ENCODE results near the gene PHLDA1. TPM values are rescaled to one million over a fixed set of nuclear protein-coding genes. Genes with fewer than 3 reads are reported as not detected.
"Not testable (repeated sequence)": the region's sequence is repeated elsewhere in the genome, so short reads cannot be mapped to it uniquely, and the experiment has no call there.

The PHLDA1 gene
- total RNA-seq, 1 experiment from 2014 or later: 11.3 TPM

- H3K79me2 ChIP-seq (ENCODE audit: low read length); H3K9ac ChIP-seq (ENCODE audit: low read length); H3K27ac ChIP-seq (ENCODE audit: low read length); H3K36me3 ChIP-seq (ENCODE audit: insufficient read depth, low read length); H3K4me1 ChIP-seq (ENCODE audit: low read length); H3K9me2 ChIP-seq (replicated peaks; ENCODE audit: insufficient read depth, low read length); H3K27me3 ChIP-seq (ENCODE audit: low read length); H2AFZ ChIP-seq (ENCODE audit: low read length); H3K4me2 ChIP-seq (ENCODE audit: low read depth, low read length, poor library complexity, severe bottlenecking); H4K20me1 ChIP-seq (ENCODE audit: insufficient read depth, low read depth, low read length); H3K9me3 ChIP-seq (ENCODE audit: low read length); H3K4me3 ChIP-seq (ENCODE audit: low read length): not testable (repeated sequence)
- DNase-seq: peak; percentile 28
These were observed 47.7 kb downstream of the PHLDA1 start for GRCh38 chr12:75983851-75984250.

- H3K27me3 ChIP-seq (ENCODE audit: low read length): no peaks in the 10 kb centered on the region
- H3K79me2 ChIP-seq (ENCODE audit: low read length): no peaks in the 10 kb centered on the region
- H3K4me3 ChIP-seq (ENCODE audit: low read length): no peak overlapping the region
- no peak overlapping the region for H3K27ac ChIP-seq (ENCODE audit: low read length)
- no peak overlapping the region for H3K4me2 ChIP-seq (ENCODE audit: low read depth, low read length, poor library complexity, severe bottlenecking)
- no peak overlapping the region for H3K9ac ChIP-seq (ENCODE audit: low read length)
- no peaks in the 10 kb centered on the region for H3K9me2 ChIP-seq (replicated peaks; ENCODE audit: insufficient read depth, low read length)
- peaks cover 11% of the 10 kb centered on the region for H3K4me1 ChIP-seq (ENCODE audit: low read length)
- no peaks in the 10 kb centered on the region for H3K9me3 ChIP-seq (ENCODE audit: low read length)
- H4K20me1 ChIP-seq (ENCODE audit: insufficient read depth, low read depth, low read length): no peaks in the 10 kb centered on the region
- no peaks in the 10 kb centered on the region for H3K36me3 ChIP-seq (ENCODE audit: insufficient read depth, low read length)
- H2AFZ ChIP-seq (ENCODE audit: low read length): no peak overlapping the region
- DNase-seq: peak; percentile 9
These were observed 48.5 kb downstream of the PHLDA1 start for GRCh38 chr12:75982979-75983660.

GRCh38 chr12:75982169-75982564 lies 49.4 kb downstream of the PHLDA1 start:
- H3K9me2 ChIP-seq (replicated peaks; ENCODE audit: insufficient read depth, low read length): no peaks in the 10 kb centered on the region
- no peaks in the 10 kb centered on the region for H3K79me2 ChIP-seq (ENCODE audit: low read length)
- DNase-seq: peak; percentile 17
- no peaks in the 10 kb centered on the region for H4K20me1 ChIP-seq (ENCODE audit: insufficient read depth, low read depth, low read length)
- peak overlapping the region; percentile 45 for H3K4me2 ChIP-seq (ENCODE audit: low read depth, low read length, poor library complexity, severe bottlenecking)
- H3K27me3 ChIP-seq (ENCODE audit: low read length): no peaks in the 10 kb centered on the region
- H3K9ac ChIP-seq (ENCODE audit: low read length): no peak overlapping the region
- H3K9me3 ChIP-seq (ENCODE audit: low read length): no peaks in the 10 kb centered on the region
- no peaks in the 10 kb centered on the region for H3K36me3 ChIP-seq (ENCODE audit: insufficient read depth, low read length)
- no peak overlapping the region for H2AFZ ChIP-seq (ENCODE audit: low read length)
- no peak overlapping the region for H3K27ac ChIP-seq (ENCODE audit: low read length)
- no peak overlapping the region for H3K4me3 ChIP-seq (ENCODE audit: low read length)
- H3K4me1 ChIP-seq (ENCODE audit: low read length): peaks cover 12% of the 10 kb centered on the region

GRCh38 chr12:75981247-75982168 lies 50.1 kb downstream of the PHLDA1 start:
- peaks cover 12% of the 10 kb centered on the region for H3K4me1 ChIP-seq (ENCODE audit: low read length)
- H3K9me3 ChIP-seq (ENCODE audit: low read length): no peaks in the 10 kb centered on the region
- no peak overlapping the region for H3K27ac ChIP-seq (ENCODE audit: low read length)
- H3K9me2 ChIP-seq (replicated peaks; ENCODE audit: insufficient read depth, low read length): no peaks in the 10 kb centered on the region
- H3K36me3 ChIP-seq (ENCODE audit: insufficient read depth, low read length): no peaks in the 10 kb centered on the region
- DNase-seq: peak; percentile 50
- H3K4me2 ChIP-seq (ENCODE audit: low read depth, low read length, poor library complexity, severe bottlenecking): peak overlapping the region; percentile 45
- no peaks in the 10 kb centered on the region for H4K20me1 ChIP-seq (ENCODE audit: insufficient read depth, low read depth, low read length)
- H2AFZ ChIP-seq (ENCODE audit: low read length): no peak overlapping the region
- H3K27me3 ChIP-seq (ENCODE audit: low read length): no peaks in the 10 kb centered on the region
- H3K4me3 ChIP-seq (ENCODE audit: low read length): no peak overlapping the region
- H3K79me2 ChIP-seq (ENCODE audit: low read length): no peaks in the 10 kb centered on the region
- no peak overlapping the region for H3K9ac ChIP-seq (ENCODE audit: low read length)

GRCh38 chr12:75979181-75979580 lies 52.4 kb downstream of the PHLDA1 start:
- Histone ChIP-seq H3K4me1 (ENCODE audit: low read length) (peaks cover 12% of the 10 kb centered on the region), H3K9me3 (ENCODE audit: low read length) (no peaks in the 10 kb centered on the region), H3K4me3 (ENCODE audit: low read length) (no peak overlapping the region), H3K27me3 (ENCODE audit: low read length) (no peaks in the 10 kb centered on the region), H3K9me2 (replicated peaks; ENCODE audit: insufficient read depth, low read length) (no peaks in the 10 kb centered on the region), H3K4me2 (ENCODE audit: low read depth, low read length, poor library complexity, severe bottlenecking) (no peak overlapping the region), H2AFZ (ENCODE audit: low read length) (no peak overlapping the region), H3K36me3 (ENCODE audit: insufficient read depth, low read length) (no peaks in the 10 kb centered on the region), H3K79me2 (ENCODE audit: low read length) (no peaks in the 10 kb centered on the region), H3K27ac (ENCODE audit: low read length) (no peak overlapping the region), H4K20me1 (ENCODE audit: insufficient read depth, low read depth, low read length) (no peaks in the 10 kb centered on the region), H3K9ac (ENCODE audit: low read length) (no peak overlapping the region)
- DNase-seq: no peak

GRCh38 chr12:75978677-75979076 lies 52.9 kb downstream of the PHLDA1 start:
- Histone ChIP-seq H3K79me2 (ENCODE audit: low read length) (no peaks in the 10 kb centered on the region), H3K9me3 (ENCODE audit: low read length) (no peaks in the 10 kb centered on the region), H3K9me2 (replicated peaks; ENCODE audit: insufficient read depth, low read length) (no peaks in the 10 kb centered on the region), H3K36me3 (ENCODE audit: insufficient read depth, low read length) (no peaks in the 10 kb centered on the region), H3K4me1 (ENCODE audit: low read length) (peaks cover 12% of the 10 kb centered on the region), H2AFZ (ENCODE audit: low read length) (no peak overlapping the region), H3K27me3 (ENCODE audit: low read length) (no peaks in the 10 kb centered on the region), H4K20me1 (ENCODE audit: insufficient read depth, low read depth, low read length) (no peaks in the 10 kb centered on the region), H3K27ac (ENCODE audit: low read length) (no peak overlapping the region), H3K4me3 (ENCODE audit: low read length) (no peak overlapping the region), H3K9ac (ENCODE audit: low read length) (no peak overlapping the region), H3K4me2 (ENCODE audit: low read depth, low read length, poor library complexity, severe bottlenecking) (no peak overlapping the region)
- DNase-seq: no peak

- Histone ChIP-seq H3K4me2 (ENCODE audit: low read depth, low read length, poor library complexity, severe bottlenecking) (no peak overlapping the region), H2AFZ (ENCODE audit: low read length) (peak overlapping the region; percentile 9; the same call in 1 of the 2 replicates), H3K9me3 (ENCODE audit: low read length) (no peaks in the 10 kb centered on the region), H3K27ac (ENCODE audit: low read length) (no peak overlapping the region), H3K9ac (ENCODE audit: low read length) (no peak overlapping the region), H3K4me1 (ENCODE audit: low read length) (peaks cover 12% of the 10 kb centered on the region), H3K27me3 (ENCODE audit: low read length) (no peaks in the 10 kb centered on the region), H3K79me2 (ENCODE audit: low read length) (no peaks in the 10 kb centered on the region), H3K36me3 (ENCODE audit: insufficient read depth, low read length) (no peaks in the 10 kb centered on the region), H4K20me1 (ENCODE audit: insufficient read depth, low read depth, low read length) (no peaks in the 10 kb centered on the region), H3K4me3 (ENCODE audit: low read length) (no peak overlapping the region), H3K9me2 (replicated peaks; ENCODE audit: insufficient read depth, low read length) (no peaks in the 10 kb centered on the region)
- DNase-seq: no peak
These were observed 53.5 kb downstream of the PHLDA1 start for GRCh38 chr12:75977952-75978671.

GRCh38 chr12:75977590-75977951 lies 54.0 kb downstream of the PHLDA1 start:
- no peaks in the 10 kb centered on the region for H3K36me3 ChIP-seq (ENCODE audit: insufficient read depth, low read length)
- no peak for DNase-seq
- no peak overlapping the region for H3K4me3 ChIP-seq (ENCODE audit: low read length)
- H3K9me2 ChIP-seq (replicated peaks; ENCODE audit: insufficient read depth, low read length): no peaks in the 10 kb centered on the region
- no peak overlapping the region for H3K27ac ChIP-seq (ENCODE audit: low read length)
- no peaks in the 10 kb centered on the region for H3K27me3 ChIP-seq (ENCODE audit: low read length)
- H2AFZ ChIP-seq (ENCODE audit: low read length): 0 out of 2 replicates have a peak overlapping the region, but pooled peaks have one; percentile 9
- H3K4me2 ChIP-seq (ENCODE audit: low read depth, low read length, poor library complexity, severe bottlenecking): no peak overlapping the region
- no peaks in the 10 kb centered on the region for H4K20me1 ChIP-seq (ENCODE audit: insufficient read depth, low read depth, low read length)
- H3K79me2 ChIP-seq (ENCODE audit: low read length): no peaks in the 10 kb centered on the region
- no peak overlapping the region for H3K9ac ChIP-seq (ENCODE audit: low read length)
- no peaks in the 10 kb centered on the region for H3K9me3 ChIP-seq (ENCODE audit: low read length)
- peaks cover 12% of the 10 kb centered on the region for H3K4me1 ChIP-seq (ENCODE audit: low read length)

Measured in Karpas-422 (cell line).